Caco-2 (cell line): ENCODE data around the gene AFF1. TPM values are rescaled to one million over a fixed set of nuclear protein-coding genes. Genes with fewer than 3 reads are reported as not detected.

ENCODE experiments used
- BruUV-seq: library from RNA; stranded (reverse); fragments of 400-500 nt; replicated peaks from 2 replicates; lab custom pipeline; 2021; lab: Mats Ljungman, UMichigan
- CTCF ChIA-PET: fragments of 300-600 bp; sonication (Branson Sonifier 250); formaldehyde crosslinking; loops from one replicate; lab custom pipeline; 2022; ENCODE audit warnings: antibody characterized with exemption; lab: Charles Lee
- POLR2A ChIA-PET: fragments of 300-600 bp; sonication (Branson Sonifier 250); formaldehyde crosslinking; loops from one replicate; lab custom pipeline; 2022; ENCODE audit warnings: antibody characterized with exemption; lab: Charles Lee
- DNase-seq, 2 experiments: peaks; one replicate each; pipeline versions ENCODE4 v3.0.0 to v3.0.0-alpha.2; 2020 to 2022
- H3K27me3 ChIP-seq: replicated peaks from 2 replicates; pipeline ENCODE4 v1.6.0; 2011; ENCODE audit warnings: low read length; ENCODE audit not compliant: control insufficient read depth, insufficient read depth
- H3K36me3 ChIP-seq: 2 replicates; pipeline ENCODE4 v1.5.1; 2011; ENCODE audit warnings: low read length; ENCODE audit not compliant: control insufficient read depth, insufficient read depth
- H3K4me1 ChIP-seq: fragments of 250-450 bp; sonication (Bioruptor Pico); 2 replicates; pipeline ENCODE4 v1.5.1; 2020; ENCODE audit warnings: mild to moderate bottlenecking
- H3K4me3 ChIP-seq: 2 replicates; pipeline ENCODE4 v1.5.1; 2011; ENCODE audit warnings: low read depth, mild to moderate bottlenecking, control low read depth, low read length
- H3K9me3 ChIP-seq: fragments of 250-450 bp; sonication (Bioruptor Pico); 2 replicates; pipeline ENCODE4 v1.5.1; 2020; ENCODE audit warnings: mild to moderate bottlenecking, moderate library complexity
- H3K27ac Mint-ChIP-seq: one replicate; pipeline ENCODE4 v1.8.0; 2022; ENCODE audit warnings: mixed read lengths; ENCODE audit not compliant: unreplicated experiment
- H3K27me3 Mint-ChIP-seq: one replicate; pipeline ENCODE4 v1.8.0; 2022; ENCODE audit warnings: mixed read lengths; ENCODE audit not compliant: insufficient read depth, unreplicated experiment
- H3K36me3 Mint-ChIP-seq: one replicate; pipeline ENCODE4 v1.8.0; 2022; ENCODE audit warnings: mild to moderate bottlenecking, mixed read lengths; ENCODE audit not compliant: insufficient read depth, unreplicated experiment
- H3K4me1 Mint-ChIP-seq: one replicate; pipeline ENCODE4 v1.8.0; 2022; ENCODE audit warnings: low read depth, mixed read lengths; ENCODE audit not compliant: unreplicated experiment
- H3K4me3 Mint-ChIP-seq: one replicate; pipeline ENCODE4 v1.8.0; 2022; ENCODE audit warnings: mild to moderate bottlenecking, moderate library complexity, mixed read lengths; ENCODE audit not compliant: unreplicated experiment
- H3K9me3 Mint-ChIP-seq: one replicate; pipeline ENCODE4 v1.8.0; 2022; ENCODE audit warnings: mixed read lengths; ENCODE audit not compliant: unreplicated experiment
- intact Hi-C: fragments of 100-400 bp; cut with micrococcal nuclease; formaldehyde crosslinking; loops from one replicate; pipeline ENCODE4 v1.10.0; 2022; ENCODE audit not compliant: unreplicated experiment
- total RNA-seq: library from RNA; stranded (reverse); gene quantifications from 2 replicates; pipeline ENCODE4 v1.2.3, GENCODE V29; 2022
- TF ChIP-seq, protein P1 (sequence below), 2 experiments: fragments of 200-600 bp in 1 of 2; IDR thresholded peaks; 1 replicate in 1 of 2; 2 replicates in 1 of 2; pipeline versions ENCODE4 v1.5.1 to v1.8.0; 2011 to 2022; ENCODE audit warnings: antibody characterized with exemption in 1 of 2, control low read depth in 1 of 2, inconsistent platforms in 1 of 2, low read depth in 1 of 2, low read length in 1 of 2, mild to moderate bottlenecking in 1 of 2, moderate library complexity in 1 of 2; ENCODE audit not compliant: insufficient read depth in 1 of 2, severe bottlenecking in 1 of 2, unreplicated experiment in 1 of 2

AFF1 gene
- total RNA-seq, 1 experiment from 2014 or later = 48.3 TPM

DNA sequence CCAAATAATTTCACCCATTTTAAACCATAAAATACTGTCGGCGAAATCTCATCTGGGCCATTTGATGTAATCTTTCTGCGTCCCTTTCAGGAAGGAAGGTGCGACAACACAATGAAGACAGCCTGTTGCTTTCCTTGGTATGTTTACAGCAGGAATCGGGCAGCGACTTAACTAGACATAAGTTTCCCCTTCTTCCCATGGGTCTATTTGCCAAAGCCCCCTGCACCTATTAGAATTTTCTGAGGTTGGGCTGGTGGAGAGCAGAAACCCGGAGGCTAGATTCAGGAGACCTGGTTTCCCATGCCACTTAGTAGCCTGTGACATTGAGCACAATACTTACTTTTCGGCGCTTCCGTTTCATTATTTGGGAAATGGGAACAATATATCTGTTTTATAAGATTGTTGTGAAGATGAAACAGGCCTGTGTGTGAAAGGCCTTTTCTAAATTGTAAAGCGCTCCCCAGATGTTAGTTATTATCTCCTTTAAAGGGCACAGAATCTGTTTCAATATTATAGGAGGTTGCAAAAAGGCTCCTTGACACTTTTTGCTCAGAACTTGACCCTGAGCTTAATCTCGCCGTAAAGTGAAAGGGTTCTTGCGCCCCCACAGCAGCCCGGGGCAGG is 552 bp upstream of the AFF1 start:
- ChIA-PET CTCF (interaction anchor here (0.5 to 2.9 kb wide), 12 partner anchors 8 to 379 kb away, joined by 3 to 30 read pairs (median 4); no protein-coding TSS in a partner anchor), POLR2A (interaction anchor here (0.6 to 2.7 kb wide), 9 partner anchors 8 to 456 kb away, joined by 3 to 38 read pairs (median 4); partner anchors contain the start of gene HSD17B11)
- H3K4me1 Mint-ChIP-seq = peaks cover 20% of the 10 kb centered on the region
- Histone ChIP-seq H3K4me3 (peak overlapping the region; percentile 40), H3K27me3 (no peaks in the 10 kb centered on the region), H3K9me3 (no peaks in the 10 kb centered on the region), H3K36me3 (no peaks in the 10 kb centered on the region), H3K4me1 (peaks cover 15% of the 10 kb centered on the region)
- H3K27me3 Mint-ChIP-seq = no peaks in the 10 kb centered on the region
- peaks cover 9% of the 10 kb centered on the region for H3K36me3 Mint-ChIP-seq
- intact Hi-C loops = loop anchor here (1.0 to 2.0 kb wide), 2 partner anchors 8 to 39 kb away; no protein-coding TSS in a partner anchor
- H3K4me3 Mint-ChIP-seq = peak overlapping the region; percentile 91
- no peaks in the 10 kb centered on the region for H3K9me3 Mint-ChIP-seq
- peak in 1 of 2 experiments; percentile 6 for DNase-seq
- peak overlapping the region; percentile 69 for H3K27ac Mint-ChIP-seq
- BruUV-seq = TSS peak; percentile 33
- TF ChIP-seq, protein P1, sequence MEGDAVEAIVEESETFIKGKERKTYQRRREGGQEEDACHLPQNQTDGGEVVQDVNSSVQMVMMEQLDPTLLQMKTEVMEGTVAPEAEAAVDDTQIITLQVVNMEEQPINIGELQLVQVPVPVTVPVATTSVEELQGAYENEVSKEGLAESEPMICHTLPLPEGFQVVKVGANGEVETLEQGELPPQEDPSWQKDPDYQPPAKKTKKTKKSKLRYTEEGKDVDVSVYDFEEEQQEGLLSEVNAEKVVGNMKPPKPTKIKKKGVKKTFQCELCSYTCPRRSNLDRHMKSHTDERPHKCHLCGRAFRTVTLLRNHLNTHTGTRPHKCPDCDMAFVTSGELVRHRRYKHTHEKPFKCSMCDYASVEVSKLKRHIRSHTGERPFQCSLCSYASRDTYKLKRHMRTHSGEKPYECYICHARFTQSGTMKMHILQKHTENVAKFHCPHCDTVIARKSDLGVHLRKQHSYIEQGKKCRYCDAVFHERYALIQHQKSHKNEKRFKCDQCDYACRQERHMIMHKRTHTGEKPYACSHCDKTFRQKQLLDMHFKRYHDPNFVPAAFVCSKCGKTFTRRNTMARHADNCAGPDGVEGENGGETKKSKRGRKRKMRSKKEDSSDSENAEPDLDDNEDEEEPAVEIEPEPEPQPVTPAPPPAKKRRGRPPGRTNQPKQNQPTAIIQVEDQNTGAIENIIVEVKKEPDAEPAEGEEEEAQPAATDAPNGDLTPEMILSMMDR (IDR thresholded peaks at IDR 0.05; ENCODE audit: insufficient read depth in 1 of 2, low read depth in 1 of 2, low read length in 1 of 2, severe bottlenecking in 1 of 2, unreplicated experiment in 1 of 2) = no peak

DNA sequence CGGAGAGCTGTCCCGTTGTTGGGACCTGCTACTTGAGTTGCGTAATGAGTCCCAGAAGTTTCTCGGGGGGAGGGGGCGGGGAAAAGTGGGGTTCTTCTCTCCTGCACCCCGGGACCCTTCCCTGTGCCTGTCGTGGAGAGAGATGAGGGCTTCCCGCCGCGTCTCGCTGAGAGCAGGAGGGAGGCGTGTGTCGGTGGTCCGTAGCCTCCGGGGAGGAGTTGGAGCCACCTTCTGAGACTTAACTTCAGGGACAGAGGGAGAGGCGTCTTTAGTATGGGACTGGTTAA is 698 bp downstream of the AFF1 start:
- Mint-ChIP-seq H3K27me3 (no peaks in the 10 kb centered on the region), H3K9me3 (no peaks in the 10 kb centered on the region), H3K4me1 (peaks cover 20% of the 10 kb centered on the region), H3K27ac (peak overlapping the region; percentile 89), H3K4me3 (peak overlapping the region; percentile 91), H3K36me3 (peaks cover 9% of the 10 kb centered on the region)
- H3K9me3 ChIP-seq = no peaks in the 10 kb centered on the region
- TSS peak; percentile 53 for BruUV-seq
- peaks cover 22% of the 10 kb centered on the region for H3K4me1 ChIP-seq
- intact Hi-C loops = loop anchor here (2.0 kb wide), 1 partner anchor 37 kb away; no protein-coding TSS in a partner anchor
- ChIA-PET CTCF (interaction anchor here (1.6 to 2.9 kb wide), 4 partner anchors 13 to 158 kb away, joined by 9 to 17 read pairs (median 12); no protein-coding TSS in a partner anchor), POLR2A (interaction anchor here (1.4 to 2.7 kb wide), 4 partner anchors 9 to 79 kb away, joined by 3 to 38 read pairs (median 8); no protein-coding TSS in a partner anchor)
- H3K36me3 ChIP-seq = no peaks in the 10 kb centered on the region
- peak in 1 of 2 experiments; percentile 38 for DNase-seq
- TF ChIP-seq, protein P1 (IDR thresholded peaks at IDR 0.05; ENCODE audit: insufficient read depth in 1 of 2, low read depth in 1 of 2, low read length in 1 of 2, severe bottlenecking in 1 of 2, unreplicated experiment in 1 of 2) = no peak
- H3K4me3 ChIP-seq = peak overlapping the region; percentile 84
- no peaks in the 10 kb centered on the region for H3K27me3 ChIP-seq

DNA sequence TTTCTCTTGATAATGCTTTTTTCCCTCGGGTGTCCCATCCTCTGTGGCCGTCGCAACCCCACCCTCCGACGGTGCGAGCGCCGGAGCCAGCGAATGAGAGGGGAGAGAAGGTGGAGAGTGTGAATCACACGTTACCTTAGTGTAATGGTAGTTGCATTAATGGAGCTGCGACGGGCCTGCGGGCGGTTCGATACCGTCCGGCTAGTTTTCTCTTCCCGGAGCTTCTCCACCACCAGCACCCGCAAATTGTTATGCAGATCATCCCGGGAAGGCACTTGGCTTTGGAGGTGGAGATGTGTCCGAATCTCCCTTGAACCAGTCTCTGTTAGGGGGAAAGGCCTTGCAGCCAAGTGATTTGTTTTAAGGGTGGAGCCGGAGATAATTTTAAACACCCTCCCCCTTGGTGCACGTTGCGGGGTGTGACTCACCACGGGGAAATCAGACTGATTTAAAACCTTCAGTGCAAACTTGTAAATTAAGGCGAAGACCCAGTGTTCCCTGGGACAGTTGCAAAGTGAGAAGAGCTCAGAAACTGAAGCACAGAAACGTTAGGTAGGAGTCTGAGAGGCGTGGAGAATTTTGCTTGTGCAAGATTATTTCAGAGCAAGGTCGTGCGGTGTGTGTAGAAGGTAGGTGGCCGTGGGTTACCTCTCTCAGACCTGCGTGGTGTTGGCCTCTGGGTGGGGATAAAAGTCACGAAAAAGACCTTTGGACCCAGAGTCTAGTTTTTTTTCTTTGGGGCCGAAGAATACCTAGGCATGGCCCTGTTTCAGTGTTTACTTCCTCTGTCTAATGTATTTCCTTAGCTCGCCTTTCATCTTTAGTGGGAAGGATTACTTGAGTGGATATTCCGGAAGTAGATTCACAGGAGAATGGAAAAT is 1.3 kb downstream of the AFF1 start:
- TF ChIP-seq, protein P1 (IDR thresholded peaks at IDR 0.05; ENCODE audit: insufficient read depth in 1 of 2, low read depth in 1 of 2, low read length in 1 of 2, severe bottlenecking in 1 of 2, unreplicated experiment in 1 of 2) = no peak
- Histone ChIP-seq H3K27me3 (no peaks in the 10 kb centered on the region), H3K9me3 (no peaks in the 10 kb centered on the region), H3K4me3 (peak overlapping the region; percentile 84), H3K36me3 (no peaks in the 10 kb centered on the region), H3K4me1 (peaks cover 22% of the 10 kb centered on the region)
- Mint-ChIP-seq H3K27ac (peak overlapping the region; percentile 89), H3K4me1 (peaks cover 16% of the 10 kb centered on the region), H3K9me3 (no peaks in the 10 kb centered on the region), H3K27me3 (no peaks in the 10 kb centered on the region), H3K4me3 (peak overlapping the region; percentile 91), H3K36me3 (peaks cover 6% of the 10 kb centered on the region)
- TSS peak; percentile 65 for BruUV-seq
- CTCF ChIA-PET = interaction anchor here (1.6 to 2.9 kb wide), 4 partner anchors 14 to 157 kb away, joined by 9 to 17 read pairs (median 12); no protein-coding TSS in a partner anchor
- POLR2A ChIA-PET = interaction anchor here (1.0 to 2.7 kb wide), 5 partner anchors 14 to 79 kb away, joined by 3 to 38 read pairs (median 5); no protein-coding TSS in a partner anchor
- DNase-seq = peak; percentile 66 to 74
- intact Hi-C loops = loop anchor here (1.0 to 2.0 kb wide), 4 partner anchors 37 to 157 kb away; no protein-coding TSS in a partner anchor
